ENCODE data around the gene AP1G1. TPM values are rescaled to one million over a fixed set of nuclear protein-coding genes. Genes with fewer than 3 reads are reported as not detected.

Gene AP1G1
- total RNA-seq, 1 experiment from 2014 or later: 51.2 TPM

DNA sequence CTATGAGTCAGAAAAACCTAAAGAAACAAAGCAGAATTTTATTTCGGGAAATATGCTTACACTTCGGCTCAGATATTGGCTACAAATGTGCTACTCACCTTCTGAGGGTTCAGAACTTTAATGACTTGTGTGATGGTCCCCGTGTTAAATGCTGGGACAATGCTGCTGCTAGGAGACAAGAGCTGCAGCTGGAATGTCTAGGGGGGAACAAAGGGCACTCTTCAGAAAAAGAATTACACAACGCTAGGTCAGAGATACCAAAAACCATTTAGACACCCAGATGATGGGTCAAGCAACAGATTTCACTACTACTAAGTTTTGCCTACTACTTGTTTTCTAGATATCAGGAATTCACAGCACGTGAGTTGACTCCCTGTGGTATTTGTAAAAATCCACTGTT is 74.1 kb downstream of the AP1G1 start:
- Histone ChIP-seq H3K79me2 (ENCODE audit: low read length) (no peaks in the 10 kb centered on the region), H3K4me3 (ENCODE audit: low read length) (no peak overlapping the region), H3K27me3 (ENCODE audit: low read length) (no peaks in the 10 kb centered on the region), H4K20me1 (ENCODE audit: low read length) (no peaks in the 10 kb centered on the region), H3K9me2 (replicated peaks; ENCODE audit: low read length) (no peaks in the 10 kb centered on the region), H2AFZ (ENCODE audit: low read length) (no peak overlapping the region), H3K27ac (ENCODE audit: low read length) (no peak overlapping the region), H3K9me3 (ENCODE audit: low read length) (no peaks in the 10 kb centered on the region), H3K4me2 (ENCODE audit: low read length) (no peak overlapping the region), H3F3A (ENCODE audit: low read length, unreplicated experiment) (no peaks in the 10 kb centered on the region), H3K36me3 (ENCODE audit: low read depth, low read length) (peaks cover 49% of the 10 kb centered on the region), H3K4me1 (ENCODE audit: insufficient read depth, low read length) (no peaks in the 10 kb centered on the region), H3K9ac (ENCODE audit: low read length) (no peak overlapping the region)
- BruUV-seq (replicated peaks): no TSS peak
- DNase-seq (no peak), ATAC-seq (no peak)
- ChIA-PET POLR2A (ENCODE audit: unreplicated experiment) (no interaction called here), CTCF (no interaction called here)
- intact Hi-C loops (cut with micrococcal nuclease): no loop called here
- TF ChIP-seq EZH2phosphoT487 (IDR thresholded peaks at IDR 0.05; ENCODE audit: borderline replicate concordance, low read length) (no peak), EZH2 (IDR thresholded peaks at IDR 0.05; ENCODE audit: low read length, unreplicated experiment) (no peak), CTCF (conservative IDR thresholded peaks at IDR 0.05; ENCODE audit: low read depth, low read length) (no peak)

GRCh38 chr16:71732587-71732986 is 76.0 kb downstream of the AP1G1 start:
- no peak for ATAC-seq

GRCh38 chr16:71727551-71728324 is 80.9 kb downstream of the AP1G1 start:
- intact Hi-C loops (cut with micrococcal nuclease): no loop called here
- no peak overlapping the region for H3K4me2 ChIP-seq (ENCODE audit: low read length)
- POLR2A ChIA-PET (ENCODE audit: unreplicated experiment): no interaction called here

More at GRCh38 chr16:71732587-71732986, 76.0 kb downstream of the AP1G1 start:
- Histone ChIP-seq H3K9me3 (ENCODE audit: low read length) (no peaks in the 10 kb centered on the region), H3K4me3 (ENCODE audit: low read length) (no peak overlapping the region), H3K9ac (ENCODE audit: low read length) (no peak overlapping the region), H3K9me2 (replicated peaks; ENCODE audit: low read length) (no peaks in the 10 kb centered on the region), H3K4me1 (ENCODE audit: insufficient read depth, low read length) (no peaks in the 10 kb centered on the region), H4K20me1 (ENCODE audit: low read length) (no peaks in the 10 kb centered on the region), H3K79me2 (ENCODE audit: low read length) (no peaks in the 10 kb centered on the region), H3F3A (ENCODE audit: low read length, unreplicated experiment) (no peaks in the 10 kb centered on the region), H2AFZ (ENCODE audit: low read length) (no peak overlapping the region), H3K27me3 (ENCODE audit: low read length) (no peaks in the 10 kb centered on the region), H3K27ac (ENCODE audit: low read length) (no peak overlapping the region), H3K4me2 (ENCODE audit: low read length) (no peak overlapping the region), H3K36me3 (ENCODE audit: low read depth, low read length) (peaks cover 37% of the 10 kb centered on the region)
- intact Hi-C loops (cut with micrococcal nuclease): no loop called here
- no peak for DNase-seq
- no TSS peak for BruUV-seq (replicated peaks)
- CTCF ChIA-PET: no interaction called here
- no peak for TF ChIP-seq EZH2phosphoT487 (IDR thresholded peaks at IDR 0.05; ENCODE audit: borderline replicate concordance, low read length)
- POLR2A ChIA-PET (ENCODE audit: unreplicated experiment): no interaction called here

More at GRCh38 chr16:71727551-71728324, 80.9 kb downstream of the AP1G1 start:
- Histone ChIP-seq H3K9me2 (replicated peaks; ENCODE audit: low read length) (no peaks in the 10 kb centered on the region), H3K9ac (ENCODE audit: low read length) (no peak overlapping the region), H2AFZ (ENCODE audit: low read length) (no peak overlapping the region), H3K4me1 (ENCODE audit: insufficient read depth, low read length) (no peaks in the 10 kb centered on the region), H3K4me3 (ENCODE audit: low read length) (no peak overlapping the region), H4K20me1 (ENCODE audit: low read length) (no peaks in the 10 kb centered on the region), H3K36me3 (ENCODE audit: low read depth, low read length) (peaks cover 16% of the 10 kb centered on the region), H3K27ac (ENCODE audit: low read length) (no peak overlapping the region), H3K9me3 (ENCODE audit: low read length) (no peaks in the 10 kb centered on the region), H3F3A (ENCODE audit: low read length, unreplicated experiment) (no peaks in the 10 kb centered on the region), H3K27me3 (ENCODE audit: low read length) (no peaks in the 10 kb centered on the region), H3K79me2 (ENCODE audit: low read length) (no peaks in the 10 kb centered on the region)
- TF ChIP-seq EZH2 (IDR thresholded peaks at IDR 0.05; ENCODE audit: low read length, unreplicated experiment) (no peak), EZH2phosphoT487 (IDR thresholded peaks at IDR 0.05; ENCODE audit: borderline replicate concordance, low read length) (no peak), CTCF (conservative IDR thresholded peaks at IDR 0.05; ENCODE audit: low read depth, low read length) (no peak)
- DNase-seq: no peak
- CTCF ChIA-PET: no interaction called here
- BruUV-seq (replicated peaks): no TSS peak
- no peak for ATAC-seq

All from PC-3 (cell line).